ENCODE measurements around the gene PIGB. TPM values are rescaled to one million over a fixed set of nuclear protein-coding genes. Genes with fewer than 3 reads are reported as not detected.

The PIGB gene
- total and polyA plus RNA-seq, 2 of the 4 experiments (the other 2 are of a cell fraction) = 9.2 to 11.8 TPM

- no peak overlapping the region for H3K23ac ChIP-seq (ENCODE audit: low read depth, low read length)
- 0% methylated on average over 2 of the region's 5 CpGs; no CpG with 5 or more reads in 1 of the 2 experiments for WGBS, 2 experiments (ENCODE audit: extremely low coverage in 2 of 2, insufficient read length in 1 of 2)
- CTCF ChIA-PET = interaction anchor here (0.7 to 0.9 kb wide), 2 partner anchors 53 to 69 kb away, joined by 3 to 9 read pairs; no protein-coding TSS in a partner anchor
- H2BK15ac ChIP-seq (ENCODE audit: low read depth, low read length) = peak overlapping the region; percentile 67; the same call in 2 of the 3 replicates
- H3K9me3 ChIP-seq (ENCODE audit: control insufficient read depth, insufficient read depth, low read length) = no peaks in the 10 kb centered on the region
- peak overlapping the region; percentile 68; the same call in 1 of the 2 replicates for H3K4me2 ChIP-seq (ENCODE audit: low read depth, low read length)
- no peaks in the 10 kb centered on the region for H3K27me3 ChIP-seq (ENCODE audit: control insufficient read depth, insufficient read depth, low read length)
- in situ Hi-C loops (cut with MboI; ENCODE audit: low sequenced_read_pairs) = loop anchor here (5.0 kb wide), 1 partner anchor 60 kb away; no protein-coding TSS in a partner anchor
- H3K56ac ChIP-seq (ENCODE audit: extremely low read depth, insufficient read depth, low read length) = no peak overlapping the region
- BruUV-seq (replicated peaks) = no TSS peak
- no peak for TF ChIP-seq BHLHE40 (IDR thresholded peaks at IDR 0.05; ENCODE audit: low read depth, low read length)
- peak; percentile 91 for TF ChIP-seq CEBPB (IDR thresholded peaks at IDR 0.05; ENCODE audit: low read depth, low read length)
- TF ChIP-seq SMC3 (IDR thresholded peaks at IDR 0.05; ENCODE audit: low read depth, low read length) = no peak
- no peak for TF ChIP-seq USF2 (IDR thresholded peaks at IDR 0.05; ENCODE audit: low read depth, low read length)
- TF ChIP-seq FOS (IDR thresholded peaks at IDR 0.05; ENCODE audit: low read depth, low read length) = peak; percentile 82
- TF ChIP-seq, protein P1, sequence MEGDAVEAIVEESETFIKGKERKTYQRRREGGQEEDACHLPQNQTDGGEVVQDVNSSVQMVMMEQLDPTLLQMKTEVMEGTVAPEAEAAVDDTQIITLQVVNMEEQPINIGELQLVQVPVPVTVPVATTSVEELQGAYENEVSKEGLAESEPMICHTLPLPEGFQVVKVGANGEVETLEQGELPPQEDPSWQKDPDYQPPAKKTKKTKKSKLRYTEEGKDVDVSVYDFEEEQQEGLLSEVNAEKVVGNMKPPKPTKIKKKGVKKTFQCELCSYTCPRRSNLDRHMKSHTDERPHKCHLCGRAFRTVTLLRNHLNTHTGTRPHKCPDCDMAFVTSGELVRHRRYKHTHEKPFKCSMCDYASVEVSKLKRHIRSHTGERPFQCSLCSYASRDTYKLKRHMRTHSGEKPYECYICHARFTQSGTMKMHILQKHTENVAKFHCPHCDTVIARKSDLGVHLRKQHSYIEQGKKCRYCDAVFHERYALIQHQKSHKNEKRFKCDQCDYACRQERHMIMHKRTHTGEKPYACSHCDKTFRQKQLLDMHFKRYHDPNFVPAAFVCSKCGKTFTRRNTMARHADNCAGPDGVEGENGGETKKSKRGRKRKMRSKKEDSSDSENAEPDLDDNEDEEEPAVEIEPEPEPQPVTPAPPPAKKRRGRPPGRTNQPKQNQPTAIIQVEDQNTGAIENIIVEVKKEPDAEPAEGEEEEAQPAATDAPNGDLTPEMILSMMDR (conservative IDR thresholded peaks at IDR 0.05; ENCODE audit: low read depth, low read length) = no peak
- no peak for TF ChIP-seq POLR2A (IDR thresholded peaks at IDR 0.05; ENCODE audit: low read depth, low read length)
- peaks cover 19% of the 10 kb centered on the region for H3K9me1 ChIP-seq (ENCODE audit: insufficient read depth, low read length)
- ATAC-seq (ENCODE audit: low read depth) (peak; percentile 71), DNase-seq (peak; percentile 84)
- no peak overlapping the region for H3K4me3 ChIP-seq (ENCODE audit: insufficient read depth, low read depth, low read length)
- peaks cover 14% of the 10 kb centered on the region; the same call in 1 of the 2 replicates for H4K20me1 ChIP-seq (ENCODE audit: insufficient read depth, low read length)
- H4K91ac ChIP-seq (ENCODE audit: insufficient read depth, low read depth, low read length) = peak overlapping the region; percentile 58
- H2AFZ ChIP-seq (replicated peaks; ENCODE audit: low read length, poor library complexity) = no peak overlapping the region
- peaks cover 22 to 57% of the 10 kb centered on the region in 2 experiments for H3K79me1 ChIP-seq (ENCODE audit: low read depth in 1 of 2, low read length in 2 of 2)
- peak overlapping the region; percentile 45 for H3K27ac ChIP-seq (ENCODE audit: insufficient read depth, low read length)
- H3K14ac ChIP-seq (replicated peaks; ENCODE audit: low read depth, low read length) = peak overlapping the region; percentile 71
- H2BK120ac ChIP-seq (ENCODE audit: low read depth, low read length) = peak overlapping the region; percentile 67
- peak overlapping the region; percentile 8; the same call in 1 of the 2 replicates for H3K18ac ChIP-seq (ENCODE audit: low read depth, low read length)
- dilution Hi-C loops (cut with HindIII; ENCODE audit: low sequenced_read_pairs, unreplicated experiment) = no loop called here
- intact Hi-C loops (cut with micrococcal nuclease) = no loop called here
- no peaks in the 10 kb centered on the region; the same call in 1 of the 2 replicates for H3K36me3 ChIP-seq (ENCODE audit: control insufficient read depth, insufficient read depth, low read length)
- H4K5ac ChIP-seq (ENCODE audit: low read depth, low read length) = peak overlapping the region; percentile 8; the same call in 1 of the 2 replicates
- H3K4ac ChIP-seq (ENCODE audit: low read depth, low read length) = peak overlapping the region; percentile 74
- H2AK5ac ChIP-seq (ENCODE audit: low read depth, low read length) = peak overlapping the region; percentile 65
- H3K9ac ChIP-seq (ENCODE audit: low read depth, low read length) = no peak overlapping the region
- H2AK9ac ChIP-seq (replicated peaks; ENCODE audit: low read depth, low read length, poor library complexity) = peak overlapping the region; percentile 30
- POLR2A ChIA-PET (ENCODE audit: unreplicated experiment) = no interaction called here
- H3K4me1 ChIP-seq (ENCODE audit: control insufficient read depth, insufficient read depth, low read length) = peaks cover 13% of the 10 kb centered on the region
- peak overlapping the region; percentile 32 for H2BK5ac ChIP-seq (ENCODE audit: low read depth, low read length, poor library complexity, severe bottlenecking)
- H2BK20ac ChIP-seq (ENCODE audit: low read depth, low read length) = peak overlapping the region; percentile 45; the same call in 1 of the 2 replicates
- peak overlapping the region; percentile 28 to 75; a peak in 2 of 4 replicates for H4K8ac ChIP-seq (ENCODE audit: low read depth in 2 of 2, low read length in 2 of 2)
These were observed 36.7 kb upstream of the PIGB start for GRCh38 chr15:55282284-55282833.

All from IMR-90 (cell line).